Measurements from ENCODE around the gene TMEM220. TPM values are rescaled to one million over a fixed set of nuclear protein-coding genes. Genes with fewer than 3 reads are reported as not detected.

Gene TMEM220
- total and polyA plus RNA-seq, 2 experiments from 2014 or later = 10.5 to 30.0 TPM

GRCh38 chr17:10718547-10718946, 11.3 kb downstream of the TMEM220 start:
- H3K79me2 ChIP-seq = no peaks in the 10 kb centered on the region
- no peak for DNase-seq (ENCODE audit: low spot score)
- no peaks in the 10 kb centered on the region for H4K20me1 ChIP-seq (ENCODE audit: insufficient read depth, poor library complexity, severe bottlenecking)
- H3K4me1 ChIP-seq (ENCODE audit: insufficient read depth) = no peaks in the 10 kb centered on the region
- H3K9me2 ChIP-seq (replicated peaks; ENCODE audit: insufficient read depth) = no peaks in the 10 kb centered on the region
- no peaks in the 10 kb centered on the region for H3K27me3 ChIP-seq
- no peak for TF ChIP-seq EZH2phosphoT487 (IDR thresholded peaks at IDR 0.05; ENCODE audit: low read depth, severe bottlenecking, unreplicated experiment)
- no peak for TF ChIP-seq CTCF (IDR thresholded peaks at IDR 0.05; ENCODE audit: poor library complexity)
- no peak for TF ChIP-seq EZH2 (IDR thresholded peaks at IDR 0.05; ENCODE audit: borderline replicate concordance)
- no peak overlapping the region for H3K4me3 ChIP-seq
- no peak overlapping the region for H2AFZ ChIP-seq
- no peak overlapping the region for H3K27ac ChIP-seq
- H3K4me2 ChIP-seq = no peak overlapping the region
- H3K36me3 ChIP-seq (replicated peaks; ENCODE audit: insufficient read depth, low read depth) = no peaks in the 10 kb centered on the region
- no peaks in the 10 kb centered on the region for H3K9me3 ChIP-seq (ENCODE audit: low read depth)
- 0% methylated on average over 1 of the region's 1 CpG for WGBS (ENCODE audit: low lambda C conversion rate, missing lambda C conversion rate)

- Histone ChIP-seq H3K27ac (no peak overlapping the region), H3K4me2 (no peak overlapping the region)
- WGBS (ENCODE audit: low lambda C conversion rate, missing lambda C conversion rate) = 88% methylated on average over 10 of the region's 10 CpGs
Observed at GRCh38 chr17:10716218-10716617, 13.6 kb downstream of the TMEM220 start.

GRCh38 chr17:10713318-10713717, 16.5 kb downstream of the TMEM220 start:
- no peak for DNase-seq (ENCODE audit: low spot score)
- Histone ChIP-seq H3K4me1 (ENCODE audit: insufficient read depth) (no peaks in the 10 kb centered on the region), H4K20me1 (ENCODE audit: insufficient read depth, poor library complexity, severe bottlenecking) (no peaks in the 10 kb centered on the region), H3K27ac (no peak overlapping the region), H3K9me2 (replicated peaks; ENCODE audit: insufficient read depth) (no peaks in the 10 kb centered on the region), H3K4me3 (no peak overlapping the region), H3K4me2 (no peak overlapping the region), H2AFZ (no peak overlapping the region), H3K27me3 (no peaks in the 10 kb centered on the region), H3K9me3 (ENCODE audit: low read depth) (no peaks in the 10 kb centered on the region), H3K36me3 (replicated peaks; ENCODE audit: insufficient read depth, low read depth) (no peaks in the 10 kb centered on the region), H3K79me2 (no peaks in the 10 kb centered on the region)
- TF ChIP-seq CTCF (IDR thresholded peaks at IDR 0.05; ENCODE audit: poor library complexity) (no peak), EZH2 (IDR thresholded peaks at IDR 0.05; ENCODE audit: borderline replicate concordance) (no peak), EZH2phosphoT487 (IDR thresholded peaks at IDR 0.05; ENCODE audit: low read depth, severe bottlenecking, unreplicated experiment) (no peak)
- WGBS (ENCODE audit: low lambda C conversion rate, missing lambda C conversion rate) = 74% methylated on average over 2 of the region's 2 CpGs

More at GRCh38 chr17:10716218-10716617, 13.6 kb downstream of the TMEM220 start:
- H3K4me3 ChIP-seq = no peak overlapping the region
- no peaks in the 10 kb centered on the region for H3K9me2 ChIP-seq (replicated peaks; ENCODE audit: insufficient read depth)
- no peak overlapping the region for H2AFZ ChIP-seq
- no peak for DNase-seq (ENCODE audit: low spot score)
- TF ChIP-seq EZH2phosphoT487 (IDR thresholded peaks at IDR 0.05; ENCODE audit: low read depth, severe bottlenecking, unreplicated experiment) (no peak), CTCF (IDR thresholded peaks at IDR 0.05; ENCODE audit: poor library complexity) (no peak), EZH2 (IDR thresholded peaks at IDR 0.05; ENCODE audit: borderline replicate concordance) (no peak)
- H3K27me3 ChIP-seq = no peaks in the 10 kb centered on the region
- no peaks in the 10 kb centered on the region for H3K79me2 ChIP-seq
- no peaks in the 10 kb centered on the region for H4K20me1 ChIP-seq (ENCODE audit: insufficient read depth, poor library complexity, severe bottlenecking)
- H3K4me1 ChIP-seq (ENCODE audit: insufficient read depth) = no peaks in the 10 kb centered on the region
- H3K36me3 ChIP-seq (replicated peaks; ENCODE audit: insufficient read depth, low read depth) = no peaks in the 10 kb centered on the region
- no peaks in the 10 kb centered on the region for H3K9me3 ChIP-seq (ENCODE audit: low read depth)

GRCh38 chr17:10705727-10706126, 24.1 kb downstream of the TMEM220 start:
- Histone ChIP-seq H3K4me2 (no peak overlapping the region), H3K27ac (no peak overlapping the region), H3K79me2 (peaks cover 26% of the 10 kb centered on the region), H3K9me2 (replicated peaks; ENCODE audit: insufficient read depth) (no peaks in the 10 kb centered on the region), H3K9me3 (ENCODE audit: low read depth) (no peaks in the 10 kb centered on the region), H3K27me3 (no peaks in the 10 kb centered on the region), H2AFZ (no peak overlapping the region), H3K36me3 (replicated peaks; ENCODE audit: insufficient read depth, low read depth) (no peaks in the 10 kb centered on the region), H3K4me3 (no peak overlapping the region), H4K20me1 (ENCODE audit: insufficient read depth, poor library complexity, severe bottlenecking) (no peaks in the 10 kb centered on the region), H3K4me1 (ENCODE audit: insufficient read depth) (no peaks in the 10 kb centered on the region)
- TF ChIP-seq EZH2 (IDR thresholded peaks at IDR 0.05; ENCODE audit: borderline replicate concordance) (no peak), CTCF (IDR thresholded peaks at IDR 0.05; ENCODE audit: poor library complexity) (no peak), EZH2phosphoT487 (IDR thresholded peaks at IDR 0.05; ENCODE audit: low read depth, severe bottlenecking, unreplicated experiment) (no peak)
- DNase-seq (ENCODE audit: low spot score) = no peak
- WGBS (ENCODE audit: low lambda C conversion rate, missing lambda C conversion rate) = 93% methylated on average over 5 of the region's 5 CpGs

All from hepatocyte (in vitro differentiated cells).